MCF 10A (cell line): ENCODE results near the gene PCGF3. TPM values are rescaled to one million over a fixed set of nuclear protein-coding genes. Genes with fewer than 3 reads are reported as not detected.

Experiments used
- BruUV-seq: library from RNA; stranded (reverse); fragments of 400-500 nt; replicated peaks from 2 replicates; lab custom pipeline; 2021; lab: Mats Ljungman, UMichigan
- CTCF ChIA-PET: fragments of 300-600 bp; sonication (Branson Sonifier 250); formaldehyde crosslinking; extraction: SDS; loops from one replicate; lab custom pipeline; 2021; ENCODE audit warnings: antibody characterized with exemption, inconsistent platforms; lab: Yijun Ruan, JAX
- POLR2A ChIA-PET: fragments of 300-600, 350-650 bp; sonication (Branson Sonifier 250); formaldehyde crosslinking; extraction: SDS; loops from one replicate; lab custom pipeline; 2020; ENCODE audit warnings: antibody characterized with exemption, inconsistent platforms; lab: Yijun Ruan, JAX
- DNase-seq: peaks from one replicate; pipeline ENCODE4 v3.0.0-alpha.2; 2018; ENCODE audit not compliant: unreplicated experiment
- H3K27ac Mint-ChIP-seq: one replicate; pipeline ENCODE4 v1.8.0; 2022; ENCODE audit warnings: mild to moderate bottlenecking, low read depth, mixed read lengths; ENCODE audit not compliant: unreplicated experiment
- H3K27me3 Mint-ChIP-seq: one replicate; pipeline ENCODE4 v1.8.0; 2022; ENCODE audit warnings: mixed read lengths; ENCODE audit not compliant: insufficient read depth, unreplicated experiment
- H3K36me3 Mint-ChIP-seq: one replicate; pipeline ENCODE4 v1.8.0; 2022; ENCODE audit warnings: mild to moderate bottlenecking, moderate library complexity, mixed read lengths; ENCODE audit not compliant: insufficient read depth, unreplicated experiment
- H3K4me1 Mint-ChIP-seq: one replicate; pipeline ENCODE4 v1.8.0; 2022; ENCODE audit warnings: mixed read lengths; ENCODE audit not compliant: insufficient read depth, unreplicated experiment
- H3K4me3 Mint-ChIP-seq: one replicate; pipeline ENCODE4 v1.8.0; 2022; ENCODE audit warnings: mild to moderate bottlenecking, moderate library complexity, mixed read lengths; ENCODE audit not compliant: unreplicated experiment
- H3K9me3 Mint-ChIP-seq: one replicate; pipeline ENCODE4 v1.8.0; 2022; ENCODE audit warnings: mixed read lengths; ENCODE audit not compliant: unreplicated experiment
- intact Hi-C: fragments of 100-400 bp; cut with micrococcal nuclease; formaldehyde crosslinking; loops from 2 replicates; pipeline ENCODE4 v1.14.1; 2022
- total RNA-seq: library from RNA; stranded (reverse); gene quantifications from 2 replicates; pipeline ENCODE4 v1.2.3, GENCODE V29; 2022
- TF ChIP-seq, protein P1 (sequence below): fragments of 200-600 bp; IDR thresholded peaks from one replicate; pipeline ENCODE4 v1.8.0; 2022; ENCODE audit warnings: antibody characterized with exemption, mild to moderate bottlenecking; ENCODE audit not compliant: unreplicated experiment

Gene PCGF3
- total RNA-seq, 1 experiment from 2014 or later: 26.5 TPM

DNA sequence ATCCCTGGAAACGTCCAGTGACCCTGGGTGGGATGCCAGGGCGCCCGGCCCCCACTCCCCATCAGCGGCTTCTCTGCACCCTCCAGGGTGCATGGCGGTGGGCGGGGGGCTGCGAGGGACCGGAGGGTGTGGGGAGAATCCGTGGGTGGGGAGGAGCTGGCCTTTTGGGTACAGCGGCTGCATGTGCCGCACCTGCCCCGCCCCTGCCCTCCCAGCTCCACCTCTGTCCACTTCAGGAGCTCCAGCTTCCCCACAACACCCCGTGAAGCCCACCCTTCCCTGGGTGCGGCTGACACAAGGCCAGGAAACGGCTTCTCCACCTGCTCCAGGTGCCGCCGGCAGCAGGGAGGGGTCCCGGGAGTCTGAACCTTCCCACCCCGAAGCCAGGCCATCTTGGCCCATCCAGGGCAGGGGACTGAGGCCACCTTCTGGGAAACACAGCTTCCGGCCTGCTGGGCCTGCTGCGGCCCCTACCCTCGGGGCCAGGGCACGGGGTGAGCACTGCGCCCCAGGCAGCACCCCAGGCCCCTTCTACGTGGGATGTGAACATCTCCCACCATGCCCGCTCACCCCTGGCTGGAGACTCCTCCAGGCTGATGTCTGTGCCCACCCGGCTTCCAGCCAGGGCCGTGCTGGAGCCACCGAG is 85.7 kb downstream of the PCGF3 start:
- intact Hi-C loops: no loop called here
- POLR2A ChIA-PET: no interaction called here
- no peak for DNase-seq
- H3K4me3 Mint-ChIP-seq: no peak overlapping the region
- H3K9me3 Mint-ChIP-seq: no peaks in the 10 kb centered on the region
- no peaks in the 10 kb centered on the region for H3K36me3 Mint-ChIP-seq
- H3K27ac Mint-ChIP-seq: no peak overlapping the region
- H3K4me1 Mint-ChIP-seq: no peaks in the 10 kb centered on the region
- TF ChIP-seq, protein P1, sequence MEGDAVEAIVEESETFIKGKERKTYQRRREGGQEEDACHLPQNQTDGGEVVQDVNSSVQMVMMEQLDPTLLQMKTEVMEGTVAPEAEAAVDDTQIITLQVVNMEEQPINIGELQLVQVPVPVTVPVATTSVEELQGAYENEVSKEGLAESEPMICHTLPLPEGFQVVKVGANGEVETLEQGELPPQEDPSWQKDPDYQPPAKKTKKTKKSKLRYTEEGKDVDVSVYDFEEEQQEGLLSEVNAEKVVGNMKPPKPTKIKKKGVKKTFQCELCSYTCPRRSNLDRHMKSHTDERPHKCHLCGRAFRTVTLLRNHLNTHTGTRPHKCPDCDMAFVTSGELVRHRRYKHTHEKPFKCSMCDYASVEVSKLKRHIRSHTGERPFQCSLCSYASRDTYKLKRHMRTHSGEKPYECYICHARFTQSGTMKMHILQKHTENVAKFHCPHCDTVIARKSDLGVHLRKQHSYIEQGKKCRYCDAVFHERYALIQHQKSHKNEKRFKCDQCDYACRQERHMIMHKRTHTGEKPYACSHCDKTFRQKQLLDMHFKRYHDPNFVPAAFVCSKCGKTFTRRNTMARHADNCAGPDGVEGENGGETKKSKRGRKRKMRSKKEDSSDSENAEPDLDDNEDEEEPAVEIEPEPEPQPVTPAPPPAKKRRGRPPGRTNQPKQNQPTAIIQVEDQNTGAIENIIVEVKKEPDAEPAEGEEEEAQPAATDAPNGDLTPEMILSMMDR: no peak
- no peaks in the 10 kb centered on the region for H3K27me3 Mint-ChIP-seq
- CTCF ChIA-PET: no interaction called here
- BruUV-seq: no TSS peak

GRCh38 chr4:791898-792625 is 86.4 kb downstream of the PCGF3 start:
- intact Hi-C loops: no loop called here
- no peak overlapping the region for H3K27ac Mint-ChIP-seq
- no peaks in the 10 kb centered on the region for H3K4me1 Mint-ChIP-seq
- peak overlapping the region; percentile 21 for H3K4me3 Mint-ChIP-seq
- no peaks in the 10 kb centered on the region for H3K36me3 Mint-ChIP-seq
- no peak for DNase-seq
- no TSS peak for BruUV-seq
- ChIA-PET CTCF (no interaction called here), POLR2A (no interaction called here)
- no peaks in the 10 kb centered on the region for H3K9me3 Mint-ChIP-seq
- H3K27me3 Mint-ChIP-seq: no peaks in the 10 kb centered on the region
- TF ChIP-seq, protein P1: no peak

- ChIA-PET CTCF (no interaction called here), POLR2A (interaction anchor here (1.5 kb wide), 1 partner anchor 11 kb away, joined by 5 read pairs; no protein-coding TSS in a partner anchor)
- no peak for DNase-seq
- intact Hi-C loops: no loop called here
- H3K36me3 Mint-ChIP-seq: no peaks in the 10 kb centered on the region
- no peaks in the 10 kb centered on the region for H3K4me1 Mint-ChIP-seq
- TF ChIP-seq, protein P1: no peak
- no peaks in the 10 kb centered on the region for H3K9me3 Mint-ChIP-seq
- H3K4me3 Mint-ChIP-seq: peak overlapping the region; percentile 21
- no TSS peak for BruUV-seq
- H3K27ac Mint-ChIP-seq: no peak overlapping the region
- no peaks in the 10 kb centered on the region for H3K27me3 Mint-ChIP-seq
These were observed 87.0 kb downstream of the PCGF3 start for GRCh38 chr4:792626-793092.

DNA sequence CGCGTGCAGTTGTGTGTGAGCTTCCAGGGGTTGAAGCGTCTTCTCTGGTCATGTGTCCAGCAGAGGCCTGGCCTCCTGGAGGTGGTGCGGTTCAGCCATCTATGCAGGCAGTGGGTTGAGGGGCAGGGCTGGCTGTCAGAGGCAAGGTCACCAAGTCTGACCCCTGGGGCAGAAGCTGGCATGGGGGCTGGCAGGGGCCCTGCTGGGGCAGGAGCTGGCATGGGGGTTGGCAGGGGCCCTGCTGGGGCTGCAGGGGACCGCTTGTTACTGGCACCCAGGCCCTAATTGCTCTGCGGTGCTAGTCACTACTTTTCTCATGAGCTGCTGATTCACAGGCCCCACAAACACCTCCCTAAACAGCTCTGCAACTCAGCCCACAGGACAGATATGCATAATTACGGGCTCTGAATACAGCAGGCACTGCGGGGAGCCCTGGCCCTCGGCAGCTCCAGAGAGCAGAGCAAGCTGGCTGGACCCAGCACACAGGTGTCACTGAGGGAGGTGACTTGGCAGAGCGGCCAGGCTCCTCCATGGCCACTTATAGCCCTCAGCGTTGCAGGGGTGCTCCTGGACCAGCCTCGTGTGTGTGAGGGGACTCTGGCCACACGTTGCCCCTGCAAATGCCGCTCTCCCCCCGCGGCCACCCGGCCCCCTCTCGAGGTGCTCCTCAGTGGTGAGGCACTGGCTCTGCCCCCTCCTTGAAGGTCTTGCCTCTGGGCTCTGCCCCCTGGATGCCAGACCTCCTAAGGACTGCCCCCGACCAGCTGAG is 87.6 kb downstream of the PCGF3 start:
- H3K4me1 Mint-ChIP-seq: no peaks in the 10 kb centered on the region
- intact Hi-C loops: no loop called here
- POLR2A ChIA-PET: interaction anchor here (1.2 to 1.5 kb wide), 2 partner anchors 12 to 30 kb away, joined by 3 to 5 read pairs; no protein-coding TSS in a partner anchor
- TF ChIP-seq, protein P1: no peak
- no peaks in the 10 kb centered on the region for H3K9me3 Mint-ChIP-seq
- DNase-seq: no peak
- no peak overlapping the region for H3K27ac Mint-ChIP-seq
- no peaks in the 10 kb centered on the region for H3K36me3 Mint-ChIP-seq
- BruUV-seq: no TSS peak
- CTCF ChIA-PET: no interaction called here
- peak overlapping the region; percentile 21 for H3K4me3 Mint-ChIP-seq
- no peaks in the 10 kb centered on the region for H3K27me3 Mint-ChIP-seq
